A549 treated with CpdA at 1 μM for 4 hours (cell line): ENCODE data around the gene AREG. TPM values are rescaled to one million over a fixed set of nuclear protein-coding genes. Genes with fewer than 3 reads are reported as not detected.

Experiments used
- total RNA-seq: library from RNA; stranded (reverse); fragments of 200-300 nt; extraction: Qiagen RNA extraction; gene quantifications from 5 replicates; pipeline ENCODE4 v1.2.3, GENCODE V29; 2022; ENCODE audit warnings: low read depth

AREG gene
- total RNA-seq = 65.6 to 93.2 TPM (median 79.1 TPM) in 5 replicates

GRCh38 chr4:74444891-74445642 lies at the start of gene AREG:
Gene AREG (plus strand): TSS chr4:74445136. CDS start chr4:74445346, 210 bp downstream.

Other genes with a start within 250 kb of the AREG start
- 0.13 TPM in 1 of 5 replicates, not detected in the others for gene EPGN, start 136.7 kb upstream of the AREG start, total RNA-seq
- gene EREG, start 80.0 kb upstream of the AREG start, total RNA-seq = 38.9 to 59.7 TPM (median 44.5 TPM) in 5 replicates